NT2/D1 (cell line): ENCODE measurements around the gene CDH7.

Experiments used
- DNase-seq: peaks from one replicate; pipeline ENCODE4 v3.0.0-alpha.2; 2011; ENCODE audit warnings: low read depth, low spot score
- H3K27me3 ChIP-seq: 2 replicates; pipeline ENCODE4 v1.6.0; 2011; ENCODE audit warnings: mild to moderate bottlenecking; ENCODE audit not compliant: insufficient read length, insufficient read depth
- H3K36me3 ChIP-seq: 2 replicates; pipeline ENCODE4 v1.6.1; 2011; ENCODE audit warnings: mild to moderate bottlenecking, low read length, mixed read lengths; ENCODE audit not compliant: insufficient read depth, insufficient read length
- H3K4me1 ChIP-seq: 2 replicates; pipeline ENCODE4 v1.5.1; 2011; ENCODE audit not compliant: insufficient read depth, insufficient read length
- H3K4me3 ChIP-seq: 2 replicates; pipeline ENCODE4 v1.5.1; 2011; ENCODE audit warnings: low read depth; ENCODE audit not compliant: insufficient read length
- H3K9ac ChIP-seq: 2 replicates; pipeline ENCODE4 v1.6.0; 2011; ENCODE audit warnings: low read depth; ENCODE audit not compliant: insufficient read length
- H3K9me3 ChIP-seq: 2 replicates; pipeline ENCODE4 v1.5.1; 2011; ENCODE audit warnings: mild to moderate bottlenecking, low read length; ENCODE audit not compliant: insufficient read depth
- SUZ12 ChIP-seq: IDR thresholded peaks from 2 replicates; pipeline ENCODE4 v1.6.1; 2011; ENCODE audit not compliant: insufficient read length, insufficient read depth; ENCODE audit errors: extremely low read depth
- YY1 ChIP-seq: IDR thresholded peaks from 2 replicates; pipeline ENCODE4 v1.6.1; 2011; ENCODE audit not compliant: insufficient read length, insufficient read depth
- ZNF274 ChIP-seq: IDR thresholded peaks from 2 replicates; pipeline ENCODE4 v1.6.1; 2011; ENCODE audit warnings: mild to moderate bottlenecking, low read depth, low read length

The CDH7 gene

GRCh38 chr18:65737471-65737955 lies 13.3 kb upstream of the CDH7 start:
- Histone ChIP-seq H3K36me3 (no peaks in the 10 kb centered on the region), H3K9ac (no peak overlapping the region), H3K9me3 (no peaks in the 10 kb centered on the region), H3K4me1 (no peaks in the 10 kb centered on the region), H3K27me3 (no peaks in the 10 kb centered on the region), H3K4me3 (no peak overlapping the region)
- TF ChIP-seq SUZ12 (no peak), YY1 (no peak), ZNF274 (no peak)
- no peak for DNase-seq

GRCh38 chr18:65746936-65747335 lies 3.9 kb upstream of the CDH7 start:
- H3K4me1 ChIP-seq: no peaks in the 10 kb centered on the region
- no peaks in the 10 kb centered on the region for H3K9me3 ChIP-seq
- TF ChIP-seq YY1 (no peak), ZNF274 (no peak), SUZ12 (no peak)
- H3K4me3 ChIP-seq: no peak overlapping the region
- no peaks in the 10 kb centered on the region for H3K36me3 ChIP-seq
- no peak for DNase-seq
- peaks cover 11% of the 10 kb centered on the region for H3K27me3 ChIP-seq
- H3K9ac ChIP-seq: no peak overlapping the region

- Histone ChIP-seq H3K4me1 (no peaks in the 10 kb centered on the region), H3K36me3 (no peaks in the 10 kb centered on the region), H3K4me3 (no peak overlapping the region), H3K9me3 (no peaks in the 10 kb centered on the region), H3K9ac (no peak overlapping the region), H3K27me3 (peaks cover 22% of the 10 kb centered on the region)
- no peak for DNase-seq
- TF ChIP-seq YY1 (no peak), SUZ12 (no peak), ZNF274 (no peak)
Measured at GRCh38 chr18:65748321-65748720, 2.5 kb upstream of the CDH7 start.

- Histone ChIP-seq H3K36me3 (no peaks in the 10 kb centered on the region), H3K27me3 (peaks cover 22% of the 10 kb centered on the region), H3K4me1 (no peaks in the 10 kb centered on the region), H3K9me3 (no peaks in the 10 kb centered on the region), H3K4me3 (peak overlapping the region; percentile 73), H3K9ac (peak overlapping the region; percentile 10)
- TF ChIP-seq SUZ12: no peak
- no peak for TF ChIP-seq ZNF274
- TF ChIP-seq YY1: no peak
- no peak for DNase-seq
Measured at GRCh38 chr18:65749841-65750240, 971 bp upstream of the CDH7 start.

GRCh38 chr18:65751155-65752085 lies 608 bp downstream of the CDH7 start:
- Histone ChIP-seq H3K4me1 (no peaks in the 10 kb centered on the region), H3K36me3 (no peaks in the 10 kb centered on the region), H3K4me3 (peak overlapping the region; percentile 73), H3K27me3 (peaks cover 22% of the 10 kb centered on the region), H3K9ac (peak overlapping the region; percentile 74), H3K9me3 (no peaks in the 10 kb centered on the region)
- DNase-seq: no peak
- no peak for TF ChIP-seq YY1
- TF ChIP-seq ZNF274: no peak
- TF ChIP-seq SUZ12: no peak

- TF ChIP-seq ZNF274 (no peak), YY1 (no peak), SUZ12 (no peak)
- Histone ChIP-seq H3K27me3 (peaks cover 22% of the 10 kb centered on the region), H3K9ac (no peak overlapping the region), H3K9me3 (no peaks in the 10 kb centered on the region), H3K4me3 (no peak overlapping the region), H3K36me3 (no peaks in the 10 kb centered on the region), H3K4me1 (no peaks in the 10 kb centered on the region)
- no peak for DNase-seq
Measured at GRCh38 chr18:65752625-65753325, 2.0 kb downstream of the CDH7 start.

- no peaks in the 10 kb centered on the region for H3K36me3 ChIP-seq
- no peaks in the 10 kb centered on the region for H3K4me1 ChIP-seq
- H3K9ac ChIP-seq: no peak overlapping the region
- no peak for TF ChIP-seq ZNF274
- no peak for TF ChIP-seq SUZ12
- peaks cover 22% of the 10 kb centered on the region for H3K27me3 ChIP-seq
- H3K9me3 ChIP-seq: no peaks in the 10 kb centered on the region
- peak; percentile 38 for DNase-seq
- H3K4me3 ChIP-seq: no peak overlapping the region
Measured at GRCh38 chr18:65753520-65753919, 2.7 kb downstream of the CDH7 start.
